AG04449 (cell line): ENCODE measurements around the gene LAMA3.

ENCODE experiments used
- CTCF ChIA-PET: fragments of 350-600 bp; formaldehyde crosslinking; extraction: SDS; loops from one replicate; lab custom pipeline; 2021; ENCODE audit warnings: antibody characterized with exemption; lab: Yijun Ruan, JAX
- POLR2A ChIA-PET: fragments of 400-600, 350-600 bp; formaldehyde crosslinking; extraction: SDS; loops from one replicate; lab custom pipeline; 2020; ENCODE audit warnings: antibody characterized with exemption, inconsistent platforms; lab: Yijun Ruan, JAX
- DNase-seq: peaks from one replicate; pipeline ENCODE4 v3.0.0-alpha.2; 2010; ENCODE audit warnings: low read depth, low spot score
- H3K4me3 ChIP-seq: 2 replicates; pipeline ENCODE4 v1.5.1; 2011; ENCODE audit warnings: low read depth, mild to moderate bottlenecking, control low read depth, low read length
- CTCF ChIP-seq: IDR thresholded peaks from one replicate; pipeline ENCODE4 v1.5.1; 2011; ENCODE audit warnings: mild to moderate bottlenecking, moderate library complexity, low read length, control low read depth, inconsistent platforms; ENCODE audit not compliant: insufficient read depth; ENCODE audit errors: missing control alignments

Gene LAMA3

GRCh38 chr18:23977103-23977502 is 287.9 kb downstream of the LAMA3 start:
- H3K4me3 ChIP-seq, result no peak overlapping the region
- no peak for TF ChIP-seq CTCF
- POLR2A ChIA-PET, result no interaction called here
- DNase-seq, result no peak
- CTCF ChIA-PET, result interaction anchor here (1.0 to 1.3 kb wide), 2 partner anchors 58 to 59 kb away, joined by 4 to 5 read pairs; no protein-coding TSS in a partner anchor

DNA sequence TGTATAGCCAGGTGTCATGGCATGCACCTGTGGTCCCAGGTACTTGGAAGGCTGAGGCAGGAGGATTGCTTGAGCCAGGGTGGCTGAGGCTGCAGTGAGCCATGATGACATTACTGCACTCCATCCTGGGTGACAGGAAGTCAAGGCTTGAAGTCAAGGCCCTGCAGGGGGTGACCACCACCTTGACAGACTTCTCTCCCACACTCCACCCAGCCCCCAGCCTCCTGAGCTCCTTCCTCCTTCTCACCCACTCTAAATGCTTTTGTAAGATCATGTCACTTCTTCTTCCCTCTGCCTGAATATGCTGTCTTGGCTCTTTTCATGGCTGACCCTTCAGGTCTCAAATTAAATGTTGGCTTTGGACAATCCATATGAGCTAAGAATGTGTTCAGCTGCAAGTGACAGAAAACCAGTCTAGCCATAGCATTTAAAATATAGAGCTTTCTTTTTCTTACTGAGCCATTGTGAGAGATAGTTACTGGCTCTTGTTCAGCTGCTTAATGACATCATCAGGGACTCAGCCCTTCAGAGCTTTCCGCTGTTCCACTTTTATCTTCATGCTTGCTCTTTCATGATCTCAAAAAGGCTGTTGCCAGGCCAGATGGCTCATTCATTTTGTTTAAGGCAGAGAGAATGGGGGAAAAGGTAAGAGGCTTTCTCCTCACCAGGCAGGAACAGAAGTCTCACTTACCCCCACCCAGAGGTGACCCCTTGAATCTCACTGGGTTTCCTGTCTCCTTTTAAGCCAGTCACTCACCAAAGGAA is 288.6 kb downstream of the LAMA3 start:
- no peak overlapping the region for H3K4me3 ChIP-seq
- ChIA-PET POLR2A (no interaction called here), CTCF (interaction anchor here (1.3 kb wide), 1 partner anchor 59 kb away, joined by 5 read pairs; no protein-coding TSS in a partner anchor)
- no peak for DNase-seq
- no peak for TF ChIP-seq CTCF

- DNase-seq, result no peak
- TF ChIP-seq CTCF, result no peak
- POLR2A ChIA-PET, result no interaction called here
- no peak overlapping the region for H3K4me3 ChIP-seq
- CTCF ChIA-PET, result interaction anchor here (1.1 kb wide), 1 partner anchor 62 kb away, joined by 3 read pairs; no protein-coding TSS in a partner anchor
Observed at GRCh38 chr18:23981369-23981980, 292.2 kb downstream of the LAMA3 start.

GRCh38 chr18:23982155-23983079 is 293.2 kb downstream of the LAMA3 start:
- ChIA-PET POLR2A (interaction anchor here (1.2 kb wide), 1 partner anchor 156 kb away, joined by 3 read pairs; the partner anchor contains the start of gene CABYR), CTCF (no interaction called here)
- TF ChIP-seq CTCF, result no peak

GRCh38 chr18:23983112-23983511 is 293.9 kb downstream of the LAMA3 start:
- CTCF ChIA-PET, result no interaction called here
- POLR2A ChIA-PET, result interaction anchor here (1.2 kb wide), 1 partner anchor 156 kb away, joined by 3 read pairs; the partner anchor contains the start of gene CABYR
- DNase-seq, result no peak
- TF ChIP-seq CTCF, result no peak
- H3K4me3 ChIP-seq, result no peak overlapping the region

More at GRCh38 chr18:23982155-23983079, 293.2 kb downstream of the LAMA3 start:
- H3K4me3 ChIP-seq, result no peak overlapping the region
- no peak for DNase-seq
